Measurements from ENCODE around the gene KCNQ1.

DNA sequence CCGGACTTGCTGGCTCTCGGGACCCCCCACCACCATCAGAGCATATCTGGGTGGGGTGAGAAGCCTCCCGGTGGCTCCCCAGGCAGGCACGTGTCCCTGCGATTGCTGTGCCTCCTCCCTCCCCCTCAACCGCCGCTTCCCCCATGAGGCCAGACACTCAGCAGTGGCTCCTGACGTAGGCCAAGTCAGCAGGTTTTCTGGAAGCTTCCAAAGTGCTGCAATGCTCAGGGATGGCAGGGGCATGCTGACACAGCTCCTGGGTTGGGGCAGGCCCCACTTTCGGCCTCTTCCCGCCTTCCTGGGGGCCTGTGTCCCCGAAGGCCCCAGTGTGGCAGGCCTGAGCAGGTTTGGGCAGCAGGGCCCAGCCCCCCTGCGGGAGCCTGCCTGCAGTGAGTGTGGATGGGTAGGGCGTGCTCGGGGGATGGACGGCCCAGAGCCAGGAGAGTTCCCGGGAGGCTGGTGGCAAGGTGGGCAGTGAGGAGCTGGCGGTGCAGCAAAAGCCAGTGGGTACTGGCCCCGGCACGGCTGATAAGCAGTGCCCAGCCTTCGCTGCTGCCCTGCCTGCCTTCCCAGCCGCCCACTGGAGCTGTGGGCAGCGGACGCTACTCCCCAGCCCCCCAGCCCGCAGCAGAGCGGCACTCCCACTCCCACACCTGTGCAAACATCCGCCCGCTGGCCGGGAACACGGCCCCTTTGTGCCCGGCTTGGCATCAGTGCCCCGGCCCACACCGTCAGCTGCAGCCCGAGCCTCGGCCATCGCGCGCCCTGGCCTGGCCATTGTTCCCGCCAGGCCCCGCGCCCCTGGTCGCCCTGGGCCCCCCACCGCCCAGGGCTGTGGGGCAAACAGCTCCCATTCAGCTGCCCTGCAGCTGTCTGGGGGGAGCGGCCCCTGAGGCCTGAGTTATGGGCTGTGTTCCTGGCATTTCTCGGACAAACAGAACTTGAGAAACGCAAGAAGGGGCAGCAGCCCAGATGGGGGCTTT lies 130.0 kb downstream of the KCNQ1 start:
- TF ChIP-seq CTCF (IDR thresholded peaks at IDR 0.05; ENCODE audit: borderline replicate concordance, extremely low read depth, low read length, poor library complexity, severe bottlenecking): no peak
- no peak for TF ChIP-seq EZH2 (IDR thresholded peaks at IDR 0.05; ENCODE audit: borderline replicate concordance, low read depth, low read length, severe bottlenecking)
